GM10266 (cell line): ENCODE results near the gene NOD2.

Experiments
- DNase-seq: peaks from one replicate; pipeline ENCODE4 v3.0.0; 2012; ENCODE audit errors: extremely low spot score
- TF ChIP-seq, protein P1 (sequence below): IDR thresholded peaks from 2 replicates; pipeline ENCODE4 v1.5.1; 2012; ENCODE audit warnings: mild to moderate bottlenecking, low read depth; ENCODE audit not compliant: control insufficient read depth, insufficient read depth; ENCODE audit errors: missing control alignments

The NOD2 gene

DNA sequence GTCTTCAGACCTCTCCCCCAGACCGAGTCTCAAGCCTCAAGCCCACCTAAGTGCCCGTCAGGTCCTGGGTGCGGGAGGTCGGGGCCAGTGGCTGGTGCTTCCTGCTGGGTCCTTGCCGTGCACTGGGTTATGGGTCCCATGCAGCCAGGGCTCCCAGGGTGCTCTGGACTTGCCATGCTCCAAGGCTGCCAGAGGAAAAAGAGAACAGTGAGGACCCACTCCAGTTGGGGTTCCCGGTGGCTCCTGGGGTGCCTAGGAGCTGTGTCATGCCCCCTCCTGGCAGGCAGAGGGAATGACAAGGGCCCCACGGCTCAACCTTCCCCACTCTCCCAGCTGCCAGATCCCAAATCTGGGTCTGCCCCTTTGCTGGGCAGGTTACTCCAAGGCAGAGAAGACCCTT lies 16.1 kb upstream of the NOD2 start:
- TF ChIP-seq, protein P1, sequence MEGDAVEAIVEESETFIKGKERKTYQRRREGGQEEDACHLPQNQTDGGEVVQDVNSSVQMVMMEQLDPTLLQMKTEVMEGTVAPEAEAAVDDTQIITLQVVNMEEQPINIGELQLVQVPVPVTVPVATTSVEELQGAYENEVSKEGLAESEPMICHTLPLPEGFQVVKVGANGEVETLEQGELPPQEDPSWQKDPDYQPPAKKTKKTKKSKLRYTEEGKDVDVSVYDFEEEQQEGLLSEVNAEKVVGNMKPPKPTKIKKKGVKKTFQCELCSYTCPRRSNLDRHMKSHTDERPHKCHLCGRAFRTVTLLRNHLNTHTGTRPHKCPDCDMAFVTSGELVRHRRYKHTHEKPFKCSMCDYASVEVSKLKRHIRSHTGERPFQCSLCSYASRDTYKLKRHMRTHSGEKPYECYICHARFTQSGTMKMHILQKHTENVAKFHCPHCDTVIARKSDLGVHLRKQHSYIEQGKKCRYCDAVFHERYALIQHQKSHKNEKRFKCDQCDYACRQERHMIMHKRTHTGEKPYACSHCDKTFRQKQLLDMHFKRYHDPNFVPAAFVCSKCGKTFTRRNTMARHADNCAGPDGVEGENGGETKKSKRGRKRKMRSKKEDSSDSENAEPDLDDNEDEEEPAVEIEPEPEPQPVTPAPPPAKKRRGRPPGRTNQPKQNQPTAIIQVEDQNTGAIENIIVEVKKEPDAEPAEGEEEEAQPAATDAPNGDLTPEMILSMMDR, result peak; percentile 36
- no peak for DNase-seq

DNA sequence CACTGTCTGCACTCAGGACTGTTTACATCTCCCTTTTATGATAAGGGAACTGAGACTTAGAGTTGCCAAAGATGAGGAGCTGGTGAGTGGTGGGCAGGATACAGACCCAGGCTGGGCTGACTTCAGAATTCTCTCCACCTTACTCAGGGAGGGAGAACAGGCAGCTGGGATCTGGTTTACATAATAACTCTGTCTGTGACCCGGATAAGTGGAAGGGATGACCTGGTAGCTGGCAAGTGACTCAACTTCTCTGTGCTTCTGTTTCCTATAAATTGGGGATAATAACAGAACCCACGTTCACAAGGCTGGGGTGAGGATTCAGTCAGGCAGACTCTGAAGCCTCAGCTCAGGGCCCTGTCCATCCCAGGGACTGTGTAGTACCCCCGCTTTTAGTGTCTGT lies 14.9 kb upstream of the NOD2 start:
- TF ChIP-seq, protein P1, result no peak
- no peak for DNase-seq

DNA sequence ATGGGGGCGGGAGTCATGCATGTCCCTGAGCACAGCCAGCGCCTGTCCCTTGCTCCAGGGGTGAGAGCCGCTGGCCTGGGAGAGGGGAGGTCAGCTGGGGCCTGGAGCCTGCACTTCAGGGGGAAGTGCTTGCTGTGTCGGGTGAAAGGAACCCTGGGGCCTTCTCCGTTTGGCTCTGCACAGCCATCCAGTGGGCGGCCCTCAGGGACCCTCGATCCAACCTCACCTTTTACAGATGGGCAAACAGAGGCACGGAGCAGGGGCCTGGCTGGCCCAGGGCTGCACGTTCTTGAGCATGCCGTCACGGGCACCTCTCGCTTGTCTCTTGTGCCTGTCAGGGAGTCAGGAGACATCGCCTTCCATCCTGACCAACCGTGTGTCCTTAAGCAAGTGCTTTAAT lies 14.1 kb upstream of the NOD2 start:
- DNase-seq, result no peak
- TF ChIP-seq, protein P1, result no peak

DNA sequence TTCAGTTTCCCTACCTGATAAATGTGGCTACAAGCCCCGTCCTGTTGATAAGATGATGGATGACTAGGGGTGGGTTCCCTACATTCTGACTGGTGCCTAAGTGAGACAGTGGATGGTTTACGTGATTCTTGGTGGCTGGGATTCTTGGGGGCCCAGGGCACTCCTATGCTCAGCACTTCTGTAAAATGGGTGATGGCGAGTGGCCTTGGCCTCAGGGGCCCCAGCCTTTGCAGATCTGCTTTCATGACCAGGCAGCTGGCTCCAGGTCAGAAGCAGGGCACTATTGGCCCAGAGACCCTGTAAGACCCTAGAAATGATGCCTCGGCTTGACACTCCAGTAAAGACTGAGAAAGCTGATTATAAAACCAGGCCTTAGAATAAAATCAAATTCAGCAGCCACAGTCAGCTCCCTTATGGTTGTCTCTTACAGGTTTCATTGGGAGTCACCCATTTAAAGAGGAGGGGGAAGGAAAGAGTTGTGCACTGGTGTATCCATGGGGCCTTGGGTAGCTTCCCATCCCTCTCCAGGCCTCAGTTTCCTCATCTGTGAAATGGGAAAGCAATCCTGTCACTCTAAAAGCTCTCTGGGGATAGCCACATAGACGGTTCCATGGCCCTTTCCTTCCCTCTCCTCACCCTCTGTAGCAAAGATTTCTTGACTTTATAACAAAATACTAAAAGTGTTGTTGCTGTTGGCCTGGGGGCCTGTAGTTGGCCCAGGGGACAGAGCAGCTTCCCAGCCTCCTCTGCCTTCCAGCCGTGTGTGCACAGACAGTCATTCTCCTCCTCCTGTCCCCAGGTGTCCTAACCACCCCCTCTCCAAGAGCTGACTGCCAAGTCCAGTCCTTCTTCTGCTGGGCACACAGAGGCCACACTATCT lies 13.5 kb upstream of the NOD2 start:
- no peak for DNase-seq
- TF ChIP-seq, protein P1, result no peak

DNA sequence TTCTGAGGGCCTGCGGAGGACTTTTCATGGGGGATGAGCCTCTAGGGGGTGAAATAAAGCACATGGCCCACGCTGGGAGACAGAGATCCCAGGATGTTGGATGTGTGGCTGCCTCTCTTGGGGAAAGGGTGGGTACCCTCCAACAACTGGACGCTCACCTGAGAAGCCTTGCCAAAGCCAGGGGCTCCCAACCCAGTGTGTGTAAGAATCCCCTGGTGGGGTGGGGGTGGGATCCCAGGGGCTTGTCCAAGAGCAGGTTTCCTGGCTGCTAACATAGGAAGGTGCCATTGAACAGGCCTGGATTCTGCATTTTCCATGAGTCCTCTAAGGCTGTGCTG lies 12.9 kb upstream of the NOD2 start:
- TF ChIP-seq, protein P1, result no peak
- no peak for DNase-seq

DNA sequence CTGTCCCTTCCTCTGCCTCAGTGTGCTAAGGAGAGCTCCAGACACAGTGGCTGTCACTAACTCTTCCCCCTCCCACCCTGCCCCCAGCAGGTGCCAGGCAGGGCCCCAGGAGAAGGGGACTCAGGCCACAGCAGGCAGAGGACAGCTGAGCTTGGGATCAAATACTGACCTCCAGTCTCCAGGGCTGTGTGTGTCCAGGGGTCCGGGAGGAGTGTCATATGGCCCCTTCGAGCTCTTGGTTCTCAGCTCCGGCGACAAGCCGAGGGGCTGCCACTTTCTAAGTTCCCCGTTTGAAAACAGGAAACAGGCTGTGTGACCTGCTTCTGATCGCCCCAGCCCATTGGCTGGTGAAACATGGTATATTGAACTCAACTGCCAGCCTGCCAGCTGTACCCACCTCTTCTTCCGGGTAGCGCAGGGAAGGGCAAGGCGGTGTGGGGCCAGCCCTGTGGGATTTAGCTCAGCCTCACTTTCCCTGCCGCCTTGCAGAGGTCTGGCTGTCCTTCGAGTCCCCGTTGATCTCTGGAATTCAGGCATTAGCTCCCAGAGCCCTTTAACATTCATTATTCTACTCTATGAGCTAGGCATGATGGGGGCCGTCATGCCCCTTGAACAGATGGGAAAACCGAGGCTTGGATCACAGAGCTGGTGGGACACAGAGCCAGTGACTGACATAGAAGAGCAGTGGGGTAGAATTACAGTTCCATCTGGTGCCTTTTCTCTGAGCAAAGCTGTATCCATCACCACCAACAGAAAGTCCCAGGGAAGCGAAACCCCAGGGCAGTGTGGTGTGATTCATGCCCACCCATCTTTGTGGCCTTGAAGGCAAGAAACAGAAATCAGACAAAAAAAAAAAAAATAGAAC lies 12.2 kb upstream of the NOD2 start, which contains the start of gene SNX20:
Gene SNX20 (minus strand): TSS at position 292 of the 865 bp plus-strand sequence. CDS start 3,786 bp downstream, outside the sequence.
- DNase-seq, result peak; percentile 69
- TF ChIP-seq, protein P1, result no peak
